COLO829 (cell line): Measurements from ENCODE around the gene TMC7.
"Not testable (repeated sequence)": the region's sequence is repeated elsewhere in the genome, so short reads cannot be mapped to it uniquely, and the experiment has no call there.

ENCODE experiments used
- DNase-seq: peaks from one replicate; pipeline ENCODE4 v3.0.0; 2012; ENCODE audit warnings: low spot score

The TMC7 gene

GRCh38 chr16:18979936-18980335, 3.8 kb upstream of the TMC7 start:
- DNase-seq = no peak

GRCh38 chr16:18984435-18985005, 786 bp downstream of the TMC7 start:
- no peak for DNase-seq

GRCh38 chr16:18985256-18985655, 1.5 kb downstream of the TMC7 start:
- not testable (repeated sequence) for DNase-seq

- DNase-seq = not testable (repeated sequence)
Observed at GRCh38 chr16:18991731-18992130, 8.0 kb downstream of the TMC7 start.

- DNase-seq = not testable (repeated sequence)
Observed at GRCh38 chr16:18993531-18993930, 9.8 kb downstream of the TMC7 start.

GRCh38 chr16:18994181-18994580, 10.4 kb downstream of the TMC7 start:
- DNase-seq = not testable (repeated sequence)

GRCh38 chr16:18995406-18995805, 11.7 kb downstream of the TMC7 start:
- not testable (repeated sequence) for DNase-seq

GRCh38 chr16:18996536-18996935, 12.8 kb downstream of the TMC7 start:
- DNase-seq = not testable (repeated sequence)

- not testable (repeated sequence) for DNase-seq
Observed at GRCh38 chr16:18997001-18997400, 13.3 kb downstream of the TMC7 start.

- no peak for DNase-seq
Observed at GRCh38 chr16:18999045-18999393, 15.3 kb downstream of the TMC7 start.

- DNase-seq = no peak
Observed at GRCh38 chr16:19001788-19002187, 18.1 kb downstream of the TMC7 start.

GRCh38 chr16:19003935-19004334, 20.2 kb downstream of the TMC7 start:
- peak; percentile 43 for DNase-seq

- DNase-seq = peak; percentile 96
Observed at GRCh38 chr16:19005561-19006445, 22.1 kb downstream of the TMC7 start.

- DNase-seq = no peak
Observed at GRCh38 chr16:19006446-19007315, 22.9 kb downstream of the TMC7 start.

GRCh38 chr16:19008245-19009169, 24.8 kb downstream of the TMC7 start:
- no peak for DNase-seq

GRCh38 chr16:19011169-19011731, 27.5 kb downstream of the TMC7 start:
- DNase-seq = no peak

- no peak for DNase-seq
Observed at GRCh38 chr16:19014461-19014860, 30.7 kb downstream of the TMC7 start.

GRCh38 chr16:19017179-19017578, 33.4 kb downstream of the TMC7 start:
- DNase-seq = no peak

GRCh38 chr16:19020689-19021088, 37.0 kb downstream of the TMC7 start:
- no peak for DNase-seq

GRCh38 chr16:19021747-19022146, 38.0 kb downstream of the TMC7 start:
- DNase-seq = no peak

GRCh38 chr16:19027416-19027815, 43.7 kb downstream of the TMC7 start:
- DNase-seq = no peak
